Peyer's patch (tissue), 4 donors: ENCODE results near the gene MCF2L. TPM values are rescaled to one million over a fixed set of nuclear protein-coding genes. Genes with fewer than 3 reads are reported as not detected.

Source experiments
- DNase-seq, 3 donors: peaks; one replicate each; pipeline ENCODE4 v3.0.0-alpha.2; 2017 to 2019
- H3K27ac ChIP-seq, 4 donors: fragments of 200-600 bp; sonication (generic); one replicate each; pipeline ENCODE4 v1.5.1; 2016 to 2019
- H3K27me3 ChIP-seq, 2 donors: fragments of 200-600 bp; sonication (generic); one replicate each; pipeline ENCODE4 v1.5.1; 2019
- H3K36me3 ChIP-seq, 3 donors: fragments of 200-600 bp; sonication (generic); one replicate each; pipeline ENCODE4 v1.5.1; 2016 to 2019
- H3K4me1 ChIP-seq, 4 donors: fragments of 200-600 bp; sonication (generic); one replicate each; pipeline ENCODE4 v1.5.1; 2016 to 2019
- H3K4me3 ChIP-seq, 4 donors: fragments of 200-600 bp; sonication (generic); 1 replicate in 3 of 4; 2 replicates in 1 of 4; pipeline ENCODE4 v1.5.1; 2016 to 2019; ENCODE audit warnings: mild to moderate bottlenecking in 1 of 4
- H3K9me3 ChIP-seq, 4 donors: fragments of 200-600 bp; sonication (generic); one replicate each; pipeline ENCODE4 v1.5.1; 2016 to 2019; ENCODE audit warnings: mild to moderate bottlenecking in 1 of 4
- POLR2A ChIP-seq, 2 donors: fragments of 450-650 bp; IDR thresholded peaks; one replicate each; pipeline ENCODE4 v1.5.1; 2017; ENCODE audit warnings: antibody characterized with exemption in 2 of 2, mild to moderate bottlenecking in 2 of 2, moderate library complexity in 2 of 2
- total RNA-seq, 4 donors: library from RNA; depleted of rRNA; stranded (reverse); fragments of >200 nt; gene quantifications; one replicate each; pipeline ENCODE4 v1.1.0, GENCODE V29; 2016
- TF ChIP-seq, protein P1 (sequence below), 6 experiments: fragments of 450-650 bp in 4 of 6; fragments of 200-600 bp in 2 of 6; sonication (generic) in 1 of 6; IDR thresholded peaks; one replicate each; pipeline ENCODE4 v1.5.1; 2017 to 2019; ENCODE audit warnings: antibody characterized with exemption in 6 of 6, mild to moderate bottlenecking in 3 of 6, moderate library complexity in 1 of 6

Gene MCF2L
- total RNA-seq, 4 donors from 2014 or later: 81.4 to 165 (median 149) TPM

DNA sequence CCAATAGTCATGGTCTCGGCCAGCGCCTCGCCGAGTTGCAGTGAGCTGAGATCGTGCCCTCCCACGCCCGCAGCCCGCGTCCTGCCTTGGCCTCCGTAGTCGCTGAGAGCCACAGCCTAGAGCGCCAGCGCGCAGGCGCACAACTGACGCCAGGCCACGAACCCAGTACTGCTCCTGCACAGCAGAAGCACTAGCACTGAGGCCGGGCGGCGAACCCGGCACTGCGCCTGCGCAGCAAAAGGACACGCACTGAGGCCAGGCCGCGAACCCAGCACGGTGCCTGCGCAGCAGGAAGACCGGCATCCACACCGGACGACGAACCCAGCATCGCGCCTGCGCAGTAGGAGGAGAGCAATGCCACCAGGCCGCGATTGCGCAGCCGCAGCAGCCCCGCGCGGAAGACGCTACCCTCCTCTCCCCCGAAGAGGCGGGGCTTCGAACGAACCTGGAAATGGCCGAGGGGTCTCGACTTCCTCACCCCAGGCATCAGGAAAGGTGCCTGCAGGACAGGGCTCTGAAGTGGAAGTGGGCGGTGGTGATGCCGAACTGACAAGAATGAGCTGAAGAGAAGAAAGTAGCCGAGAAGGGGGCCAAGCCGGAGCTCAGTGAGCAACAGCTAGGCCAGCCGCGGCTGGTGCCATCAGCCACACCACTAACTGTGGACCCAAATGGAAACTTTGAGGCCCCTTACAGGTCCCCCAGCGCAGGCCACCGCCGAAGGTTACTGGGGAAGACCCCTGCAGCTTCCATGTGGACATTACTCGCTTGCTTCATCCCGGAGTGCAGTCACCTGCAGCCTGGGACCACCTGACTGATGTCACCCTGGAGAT lies 161.1 kb downstream of the MCF2L start:
- H3K27ac ChIP-seq: no peak overlapping the region
- no peaks in the 10 kb centered on the region for H3K4me1 ChIP-seq
- H3K27me3 ChIP-seq: no peaks in the 10 kb centered on the region
- DNase-seq: peak in 1 of 3 donors; percentile 35
- H3K9me3 ChIP-seq: peaks cover 0 to 5% (median 0%) of the 10 kb centered on the region in 4 donors
- H3K36me3 ChIP-seq: no peaks in the 10 kb centered on the region
- peak overlapping the region in 1 of 4 donors; percentile 1 for H3K4me3 ChIP-seq
- TF ChIP-seq, protein P1, sequence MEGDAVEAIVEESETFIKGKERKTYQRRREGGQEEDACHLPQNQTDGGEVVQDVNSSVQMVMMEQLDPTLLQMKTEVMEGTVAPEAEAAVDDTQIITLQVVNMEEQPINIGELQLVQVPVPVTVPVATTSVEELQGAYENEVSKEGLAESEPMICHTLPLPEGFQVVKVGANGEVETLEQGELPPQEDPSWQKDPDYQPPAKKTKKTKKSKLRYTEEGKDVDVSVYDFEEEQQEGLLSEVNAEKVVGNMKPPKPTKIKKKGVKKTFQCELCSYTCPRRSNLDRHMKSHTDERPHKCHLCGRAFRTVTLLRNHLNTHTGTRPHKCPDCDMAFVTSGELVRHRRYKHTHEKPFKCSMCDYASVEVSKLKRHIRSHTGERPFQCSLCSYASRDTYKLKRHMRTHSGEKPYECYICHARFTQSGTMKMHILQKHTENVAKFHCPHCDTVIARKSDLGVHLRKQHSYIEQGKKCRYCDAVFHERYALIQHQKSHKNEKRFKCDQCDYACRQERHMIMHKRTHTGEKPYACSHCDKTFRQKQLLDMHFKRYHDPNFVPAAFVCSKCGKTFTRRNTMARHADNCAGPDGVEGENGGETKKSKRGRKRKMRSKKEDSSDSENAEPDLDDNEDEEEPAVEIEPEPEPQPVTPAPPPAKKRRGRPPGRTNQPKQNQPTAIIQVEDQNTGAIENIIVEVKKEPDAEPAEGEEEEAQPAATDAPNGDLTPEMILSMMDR (IDR thresholded peaks at IDR 0.05): no peak
- TF ChIP-seq POLR2A (IDR thresholded peaks at IDR 0.05): no peak

DNA sequence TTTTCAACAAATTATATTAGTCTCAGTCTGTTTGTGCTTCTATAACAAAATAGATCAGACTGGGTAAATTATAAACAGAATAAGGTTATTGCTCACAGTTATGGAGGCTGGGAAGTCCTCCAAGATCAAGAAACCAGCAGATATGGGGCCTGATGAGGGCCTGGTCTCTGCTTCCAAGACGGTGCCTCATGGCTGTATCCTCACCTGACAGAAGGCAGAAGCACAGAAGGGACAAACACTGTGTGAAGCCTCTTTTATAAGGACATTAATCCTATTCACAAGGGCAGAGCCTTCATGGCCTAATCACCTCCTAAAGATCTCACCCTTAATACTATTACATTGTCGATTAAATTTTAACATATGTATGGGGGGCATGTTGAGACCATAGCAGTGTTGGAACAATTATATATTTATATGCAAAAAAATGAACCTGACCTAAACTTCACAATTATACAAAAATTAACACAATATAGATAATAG lies 166.3 kb downstream of the MCF2L start:
- no peak overlapping the region for H3K27ac ChIP-seq
- H3K4me1 ChIP-seq: no peaks in the 10 kb centered on the region
- DNase-seq: no peak
- peaks cover 0 to under 1% (median 0%) of the 10 kb centered on the region in 4 donors for H3K9me3 ChIP-seq
- H3K27me3 ChIP-seq: no peaks in the 10 kb centered on the region
- no peak for TF ChIP-seq POLR2A (IDR thresholded peaks at IDR 0.05)
- TF ChIP-seq, protein P1 (IDR thresholded peaks at IDR 0.05): no peak
- no peak overlapping the region for H3K4me3 ChIP-seq
- no peaks in the 10 kb centered on the region for H3K36me3 ChIP-seq

DNA sequence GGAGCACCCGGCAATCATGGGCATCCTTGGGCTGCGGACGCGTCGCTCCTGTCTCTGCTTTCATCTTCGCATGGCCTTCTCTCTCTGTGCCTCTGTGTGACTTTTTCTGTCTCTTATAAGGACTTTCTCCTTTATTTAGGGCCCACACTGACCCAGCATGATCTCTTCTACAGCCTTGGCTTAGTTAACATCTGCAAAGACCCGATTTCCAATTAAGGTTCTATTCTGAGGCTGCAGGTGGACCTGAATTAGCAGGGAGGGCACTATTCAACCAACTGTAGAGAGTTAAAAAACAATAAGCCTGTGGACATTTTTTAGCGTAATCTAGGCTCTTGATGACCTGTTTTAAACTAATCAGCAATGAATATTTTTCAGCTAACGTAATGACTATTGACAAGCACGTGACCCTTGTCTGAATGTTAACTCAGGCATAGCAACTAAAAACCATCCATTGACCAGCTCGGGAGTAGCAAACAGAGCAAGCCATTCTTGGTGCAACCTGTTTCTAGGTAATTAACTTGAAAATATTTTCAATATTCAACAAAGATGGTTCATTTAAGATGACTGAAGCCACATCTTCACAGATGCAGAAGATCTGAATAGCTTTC lies 168.8 kb downstream of the MCF2L start:
- H3K27ac ChIP-seq: no peak overlapping the region

DNA sequence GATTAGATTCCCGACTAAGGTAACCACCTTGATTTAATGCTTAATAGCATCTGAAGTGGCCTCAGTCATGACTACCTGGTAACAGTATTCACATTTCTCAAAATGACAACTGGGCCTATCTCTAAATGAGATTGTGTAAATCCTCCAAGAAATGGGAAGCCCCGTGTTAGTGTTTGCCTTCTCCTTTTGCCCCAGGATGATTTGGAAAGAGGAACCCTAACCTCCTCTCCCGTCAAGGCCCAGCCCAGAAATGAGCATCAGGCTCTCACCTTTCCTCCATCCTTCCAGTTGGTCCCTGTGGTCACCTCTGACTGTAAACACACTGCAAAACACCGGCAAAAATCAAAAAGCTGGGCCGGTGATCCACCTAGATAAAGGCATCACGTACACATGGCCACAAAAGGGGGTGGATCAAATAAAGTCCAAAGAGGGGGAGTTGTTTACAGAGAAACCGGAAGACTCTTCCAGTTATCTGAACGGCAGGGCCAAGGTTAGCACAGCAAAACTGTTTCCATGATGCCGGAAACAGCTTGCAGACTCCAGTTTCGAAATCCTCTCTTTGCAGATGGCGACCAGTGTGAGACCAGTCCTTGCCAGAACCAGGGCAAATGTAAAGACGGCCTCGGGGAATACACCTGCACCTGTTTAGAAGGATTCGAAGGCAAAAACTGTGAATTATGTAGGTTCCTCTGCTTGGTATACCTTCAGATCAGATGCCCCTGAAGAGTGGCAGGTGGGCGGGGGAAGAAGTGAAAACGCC lies 170.0 kb downstream of the MCF2L start:
- TF ChIP-seq POLR2A (IDR thresholded peaks at IDR 0.05): no peak
- TF ChIP-seq, protein P1 (IDR thresholded peaks at IDR 0.05): no peak
- no peak for DNase-seq
- no peaks in the 10 kb centered on the region for H3K36me3 ChIP-seq
- H3K9me3 ChIP-seq: no peaks in the 10 kb centered on the region
- no peaks in the 10 kb centered on the region for H3K4me1 ChIP-seq
- H3K27me3 ChIP-seq: no peaks in the 10 kb centered on the region
- H3K4me3 ChIP-seq: no peak overlapping the region
- H3K27ac ChIP-seq: no peak overlapping the region

More for the DNA sequence above, 168.8 kb downstream of the MCF2L start:
- Histone ChIP-seq H3K4me1 (no peaks in the 10 kb centered on the region), H3K4me3 (no peak overlapping the region), H3K27me3 (no peaks in the 10 kb centered on the region), H3K36me3 (no peaks in the 10 kb centered on the region), H3K9me3 (no peaks in the 10 kb centered on the region)
- no peak for DNase-seq
- no peak for TF ChIP-seq POLR2A (IDR thresholded peaks at IDR 0.05)
- TF ChIP-seq, protein P1 (IDR thresholded peaks at IDR 0.05): no peak

DNA sequence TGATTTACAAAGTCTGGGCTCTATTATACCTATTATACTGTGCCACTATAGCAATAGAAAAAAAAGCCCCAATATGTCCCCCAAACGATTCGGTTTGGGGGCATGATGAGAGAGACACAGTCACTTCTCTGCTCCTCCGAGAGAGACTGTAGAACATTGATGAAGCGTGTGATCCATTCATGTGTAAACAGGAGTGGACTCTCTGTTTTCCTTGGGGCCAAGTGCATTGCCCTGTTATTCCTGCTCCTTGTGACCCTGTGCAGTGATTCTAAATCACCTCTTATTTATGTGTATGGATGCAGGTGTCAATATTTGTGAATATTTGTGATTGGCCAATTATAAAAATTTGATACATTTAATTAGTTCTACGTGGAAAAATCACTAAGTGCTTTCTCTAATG lies 170.6 kb downstream of the MCF2L start:
- no peaks in the 10 kb centered on the region for H3K9me3 ChIP-seq
- H3K27me3 ChIP-seq: no peaks in the 10 kb centered on the region
- no peaks in the 10 kb centered on the region for H3K36me3 ChIP-seq
- TF ChIP-seq, protein P1 (IDR thresholded peaks at IDR 0.05): no peak
- no peak for TF ChIP-seq POLR2A (IDR thresholded peaks at IDR 0.05)
- H3K4me3 ChIP-seq: no peak overlapping the region
- H3K27ac ChIP-seq: no peak overlapping the region
- no peaks in the 10 kb centered on the region for H3K4me1 ChIP-seq
- no peak for DNase-seq
